Measurements from ENCODE around the gene OTOS.

The OTOS gene

GRCh38 chr2:240136013-240136670, 4.3 kb downstream of the OTOS start, which contains the start of gene COPS9:
Gene COPS9, minus strand, starts transcription at chr2:240136305. Its CDS starts 21 bp downstream, at chr2:240136284.
- no peak for TF ChIP-seq CTCF (IDR thresholded peaks at IDR 0.05; ENCODE audit: low read depth, low read length)

GRCh38 chr2:240135706-240136012, 4.8 kb downstream of the OTOS start:
- H3K4me3 ChIP-seq (ENCODE audit: low read depth, low read length), result peak overlapping the region; percentile 94
- no peak for TF ChIP-seq CTCF (IDR thresholded peaks at IDR 0.05; ENCODE audit: low read depth, low read length)

More at GRCh38 chr2:240136013-240136670, 4.3 kb downstream of the OTOS start, which contains the start of gene COPS9:
- peak within 1 kb of the TSS; percentile 94 for H3K4me3 ChIP-seq (ENCODE audit: low read depth, low read length)

GRCh38 chr2:240134956-240135520, 5.4 kb downstream of the OTOS start:
- H3K4me3 ChIP-seq (ENCODE audit: low read depth, low read length), result peak overlapping the region; percentile 94
- no peak for TF ChIP-seq CTCF (IDR thresholded peaks at IDR 0.05; ENCODE audit: low read depth, low read length)

- TF ChIP-seq CTCF (IDR thresholded peaks at IDR 0.05; ENCODE audit: low read depth, low read length), result no peak
- H3K4me3 ChIP-seq (ENCODE audit: low read depth, low read length), result peak overlapping the region; percentile 94; the same call in 1 of the 2 replicates
Observed at GRCh38 chr2:240134466-240134865, 6.0 kb downstream of the OTOS start.

- no peak overlapping the region for H3K4me3 ChIP-seq (ENCODE audit: low read depth, low read length)
- TF ChIP-seq CTCF (IDR thresholded peaks at IDR 0.05; ENCODE audit: low read depth, low read length), result no peak
Observed at GRCh38 chr2:240133401-240133800, 7.1 kb downstream of the OTOS start.

- TF ChIP-seq CTCF (IDR thresholded peaks at IDR 0.05; ENCODE audit: low read depth, low read length), result no peak
- no peak overlapping the region for H3K4me3 ChIP-seq (ENCODE audit: low read depth, low read length)
Observed at GRCh38 chr2:240132651-240132980, 7.8 kb downstream of the OTOS start.

- no peak overlapping the region for H3K4me3 ChIP-seq (ENCODE audit: low read depth, low read length)
- 0 out of 2 replicates have a peak, but pooled peaks have one; percentile 3 for TF ChIP-seq CTCF (IDR thresholded peaks at IDR 0.05; ENCODE audit: low read depth, low read length)
Observed at GRCh38 chr2:240131941-240132650, 8.4 kb downstream of the OTOS start.

Data from WI38 (cell line).